Measurements from ENCODE around the gene ZG16B.

ZG16B gene

GRCh38 chr16:2874032-2874911 lies 44.2 kb downstream of the ZG16B start:
- TF ChIP-seq BHLHE40 (IDR thresholded peaks at IDR 0.05; ENCODE audit: borderline replicate concordance) (no peak), PKNOX1 (IDR thresholded peaks at IDR 0.05) (no peak), SUZ12 (IDR thresholded peaks at IDR 0.05) (no peak), LEF1 (IDR thresholded peaks at IDR 0.05; ENCODE audit: borderline replicate concordance) (no peak), FOXA1 (IDR thresholded peaks at IDR 0.05) (no peak), CTBP1 (IDR thresholded peaks at IDR 0.05; ENCODE audit: borderline replicate concordance) (no peak), L3MBTL2 (conservative IDR thresholded peaks at IDR 0.05) (no peak), FOXK2 (IDR thresholded peaks at IDR 0.05) (no peak), FOXM1 (IDR thresholded peaks at IDR 0.05; ENCODE audit: borderline replicate concordance) (no peak), TARDBP (IDR thresholded peaks at IDR 0.05) (no peak), ZNF384 (IDR thresholded peaks at IDR 0.05) (no peak), ARNT (IDR thresholded peaks at IDR 0.05) (no peak), SP1 (IDR thresholded peaks at IDR 0.05) (no peak), NFRKB (IDR thresholded peaks at IDR 0.05) (no peak), HDGF (IDR thresholded peaks at IDR 0.05; ENCODE audit: borderline replicate concordance) (no peak), ELF4 (IDR thresholded peaks at IDR 0.05) (no peak)
- CTCF ChIA-PET: interaction anchor here (0.6 to 0.7 kb wide), 4 partner anchors 29 to 283 kb away, joined by 3 to 7 read pairs (median 6); no protein-coding TSS in a partner anchor
- no peak for DNase-seq (ENCODE audit: extremely low spot score)
- POLR2A ChIA-PET: interaction anchor here (1.0 kb wide), 2 partner anchors 37 to 39 kb away, joined by 3 to 5 read pairs; partner anchors contain the start of gene FLYWCH1

GRCh38 chr16:2874912-2875362 lies 44.8 kb downstream of the ZG16B start:
- no peak for TF ChIP-seq SUZ12 (IDR thresholded peaks at IDR 0.05)
- peak; percentile 51; the same call in 1 of the 2 replicates for TF ChIP-seq ZNF384 (IDR thresholded peaks at IDR 0.05)
- TF ChIP-seq TARDBP (IDR thresholded peaks at IDR 0.05): no peak
- TF ChIP-seq CTBP1 (IDR thresholded peaks at IDR 0.05; ENCODE audit: borderline replicate concordance): no peak
- TF ChIP-seq BHLHE40 (IDR thresholded peaks at IDR 0.05; ENCODE audit: borderline replicate concordance): no peak
- no peak for TF ChIP-seq NFRKB (IDR thresholded peaks at IDR 0.05)
- CTCF ChIA-PET: interaction anchor here (0.6 to 0.7 kb wide), 5 partner anchors 28 to 282 kb away, joined by 3 to 7 read pairs (median 5); no protein-coding TSS in a partner anchor
- DNase-seq (ENCODE audit: extremely low spot score): peak; percentile 82
- POLR2A ChIA-PET: interaction anchor here (1.0 kb wide), 2 partner anchors 37 to 38 kb away, joined by 3 to 5 read pairs; partner anchors contain the start of gene FLYWCH1

- TF ChIP-seq FOXK2 (IDR thresholded peaks at IDR 0.05): no peak
- no peak for TF ChIP-seq SP1 (IDR thresholded peaks at IDR 0.05)
- TF ChIP-seq TARDBP (IDR thresholded peaks at IDR 0.05): no peak
- TF ChIP-seq SUZ12 (IDR thresholded peaks at IDR 0.05): no peak
- no peak for TF ChIP-seq BHLHE40 (IDR thresholded peaks at IDR 0.05; ENCODE audit: borderline replicate concordance)
- TF ChIP-seq LEF1 (IDR thresholded peaks at IDR 0.05; ENCODE audit: borderline replicate concordance): no peak
- no peak for TF ChIP-seq PKNOX1 (IDR thresholded peaks at IDR 0.05)
- no peak for TF ChIP-seq CTBP1 (IDR thresholded peaks at IDR 0.05; ENCODE audit: borderline replicate concordance)
- no peak for TF ChIP-seq FOXA1 (IDR thresholded peaks at IDR 0.05)
- TF ChIP-seq NFRKB (IDR thresholded peaks at IDR 0.05): no peak
- no peak for TF ChIP-seq FOXM1 (IDR thresholded peaks at IDR 0.05; ENCODE audit: borderline replicate concordance)
- ChIA-PET CTCF (no interaction called here), POLR2A (interaction anchor here (1.3 kb wide), 1 partner anchor 12 kb away, joined by 5 read pairs; no protein-coding TSS in a partner anchor)
- no peak for DNase-seq (ENCODE audit: extremely low spot score)
Measured at GRCh38 chr16:2879854-2880508, 49.9 kb downstream of the ZG16B start.

Measured in HEK293T (cell line).